Stimulated activated CD8-positive, alpha-beta memory T cell treated with anti-CD3 and anti-CD28 coated beads, Interleukin-12 subunit alpha, Interleukin-12 subunit beta, amount 100 ng/mL, for 4 hours (primary cell): ENCODE measurements around the gene TYMP.
A peak's percentile ranks its signal among the peaks of the same experiment; 100 is the strongest.
"Not testable (repeated sequence)": the region's sequence is repeated elsewhere in the genome, so short reads cannot be mapped to it uniquely, and the experiment has no call there.

Experiments
- DNase-seq: peaks from one replicate; pipeline ENCODE4 v3.0.0-alpha.2; 2020; ENCODE audit warnings: low read depth

TYMP gene

DNA sequence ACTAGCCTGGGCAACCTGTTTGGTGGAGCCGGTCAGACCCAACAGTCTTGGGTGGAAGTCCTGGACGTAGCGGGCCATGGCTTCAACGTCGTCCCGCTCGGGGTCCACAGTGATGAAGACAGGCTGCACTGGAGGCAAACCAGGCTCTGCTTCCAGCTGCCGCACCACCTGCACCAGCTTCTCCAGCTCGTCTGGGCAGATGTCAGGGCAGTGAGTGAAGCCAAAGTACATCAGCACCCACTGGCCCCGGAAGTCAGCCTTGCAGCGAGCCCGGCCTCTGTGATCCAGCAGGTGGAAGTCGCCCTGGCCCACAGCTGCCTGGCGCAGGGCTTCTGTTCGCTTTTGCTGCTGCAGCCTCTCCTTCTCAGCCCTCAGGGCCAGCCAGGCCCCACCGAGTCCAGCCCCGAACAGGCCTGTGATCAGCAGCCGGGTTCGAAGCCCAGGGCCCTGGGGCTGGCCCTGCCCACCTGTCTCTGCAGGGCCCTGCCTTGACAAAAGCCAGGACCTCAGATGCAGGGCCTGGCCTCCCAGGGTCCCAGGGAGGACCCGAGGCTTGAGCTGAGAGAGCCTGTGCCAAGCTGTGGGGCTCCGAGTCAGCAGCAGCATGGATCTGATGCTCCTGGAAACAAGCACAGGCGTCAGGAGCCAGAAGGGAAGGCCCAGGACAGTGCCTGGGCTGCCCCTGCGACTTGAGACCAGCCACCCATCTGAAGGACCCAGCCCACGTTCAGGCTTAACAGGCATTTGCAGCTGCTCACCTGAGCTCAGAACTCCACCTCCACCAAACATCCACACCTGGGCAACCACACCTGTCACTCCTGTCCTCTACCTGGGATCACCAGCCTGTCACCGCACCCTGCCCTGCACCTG lies 5.8 kb downstream of the TYMP start:
- no peak for DNase-seq

DNA sequence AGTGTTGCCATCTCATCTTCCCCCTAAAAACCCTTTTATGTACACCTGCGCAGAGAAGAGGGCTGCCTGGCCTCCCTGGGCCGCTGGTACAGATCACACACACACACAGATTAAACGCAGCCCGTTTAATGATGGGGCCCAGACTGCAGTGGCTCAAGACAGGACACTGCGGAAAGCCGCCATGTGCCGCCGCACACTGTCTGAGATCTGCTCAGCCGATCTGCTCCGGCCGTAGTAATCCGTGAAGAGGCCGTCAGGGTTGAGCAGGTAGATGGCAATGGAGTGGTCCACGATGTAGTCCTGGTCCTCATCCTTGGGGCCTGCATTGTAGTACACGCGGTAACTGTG lies 6.4 kb downstream of the TYMP start:
- no peak for DNase-seq

DNA sequence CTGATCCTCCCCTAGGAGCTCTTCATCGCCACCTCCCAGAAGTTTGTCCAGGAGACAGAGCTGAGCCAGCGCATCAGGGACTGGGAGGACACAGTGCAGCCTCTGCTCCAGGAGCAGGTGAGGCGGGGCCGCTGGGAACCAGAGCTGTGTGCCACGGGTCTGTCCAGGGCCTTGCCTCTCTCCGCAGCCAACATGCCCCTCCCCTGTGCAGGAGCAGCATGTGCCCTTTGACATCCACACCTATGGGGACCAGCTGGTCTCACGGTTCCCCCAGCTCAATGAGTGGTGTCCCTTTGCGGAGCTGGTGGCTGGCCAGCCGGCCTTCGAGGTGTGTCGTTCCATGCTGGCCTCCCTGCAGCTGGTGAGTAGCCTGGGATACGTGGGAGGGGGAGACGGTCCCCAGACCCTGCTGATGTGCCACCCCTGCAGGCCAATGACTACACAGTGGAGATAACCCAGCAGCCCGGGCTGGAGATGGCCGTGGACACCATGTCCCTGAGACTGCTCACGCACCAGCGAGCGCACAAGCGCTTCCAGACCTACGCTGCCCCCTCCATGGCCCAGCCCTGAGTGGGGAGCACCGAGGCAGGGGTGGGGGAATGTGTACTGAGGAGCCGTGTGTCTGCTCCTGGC lies 6.9 kb downstream of the TYMP start:
- DNase-seq: no peak

DNA sequence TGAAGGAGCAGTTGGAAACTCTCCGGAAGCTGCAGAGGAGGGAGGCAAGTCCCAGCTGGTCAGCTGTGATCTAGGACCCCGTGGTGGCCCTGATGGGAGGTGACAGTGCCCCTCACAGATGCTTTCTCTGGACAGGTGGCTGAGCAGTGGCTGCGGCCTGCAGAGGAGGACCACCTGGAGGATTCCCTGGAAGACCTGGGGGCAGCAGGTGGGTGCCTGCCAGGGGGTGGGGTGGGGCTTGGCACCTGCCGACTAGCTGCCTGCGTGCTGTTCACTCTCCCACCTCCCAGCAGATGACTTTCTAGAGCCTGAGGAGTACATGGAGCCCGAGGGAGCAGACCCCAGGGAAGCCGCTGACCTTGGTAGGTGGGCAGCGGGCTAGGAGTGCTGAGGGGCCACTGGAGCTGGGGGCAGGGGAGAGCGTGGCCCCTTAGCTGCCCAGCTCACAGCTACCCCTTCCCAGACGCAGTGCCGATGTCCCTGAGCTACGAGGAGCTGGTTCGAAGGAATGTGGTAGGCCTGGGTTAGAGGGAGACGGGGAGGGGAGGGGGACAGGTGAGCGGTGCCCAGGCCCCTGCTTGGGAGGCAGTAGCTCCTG lies 7.5 kb downstream of the TYMP start:
- DNase-seq: no peak

DNA sequence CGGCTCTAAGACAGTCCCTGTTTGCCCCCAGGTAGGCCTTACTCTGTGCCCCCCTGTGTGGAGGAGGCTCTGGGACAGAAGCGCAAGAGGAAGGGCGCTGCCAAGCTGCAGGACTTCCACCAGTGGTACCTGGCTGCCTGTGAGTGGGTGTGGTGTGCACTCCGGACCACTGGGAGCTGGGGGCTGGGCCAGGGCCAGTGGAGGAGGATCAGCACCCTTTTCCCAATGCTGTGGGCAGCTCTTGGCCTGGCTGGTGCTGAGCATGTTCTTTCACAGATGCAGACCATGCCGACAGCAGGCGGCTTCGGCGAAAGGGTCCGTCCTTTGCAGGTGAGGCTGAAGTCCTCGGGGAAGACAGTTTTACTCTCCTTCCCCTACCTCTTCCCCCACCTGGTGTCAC lies 8.1 kb downstream of the TYMP start:
- no peak for DNase-seq

DNA sequence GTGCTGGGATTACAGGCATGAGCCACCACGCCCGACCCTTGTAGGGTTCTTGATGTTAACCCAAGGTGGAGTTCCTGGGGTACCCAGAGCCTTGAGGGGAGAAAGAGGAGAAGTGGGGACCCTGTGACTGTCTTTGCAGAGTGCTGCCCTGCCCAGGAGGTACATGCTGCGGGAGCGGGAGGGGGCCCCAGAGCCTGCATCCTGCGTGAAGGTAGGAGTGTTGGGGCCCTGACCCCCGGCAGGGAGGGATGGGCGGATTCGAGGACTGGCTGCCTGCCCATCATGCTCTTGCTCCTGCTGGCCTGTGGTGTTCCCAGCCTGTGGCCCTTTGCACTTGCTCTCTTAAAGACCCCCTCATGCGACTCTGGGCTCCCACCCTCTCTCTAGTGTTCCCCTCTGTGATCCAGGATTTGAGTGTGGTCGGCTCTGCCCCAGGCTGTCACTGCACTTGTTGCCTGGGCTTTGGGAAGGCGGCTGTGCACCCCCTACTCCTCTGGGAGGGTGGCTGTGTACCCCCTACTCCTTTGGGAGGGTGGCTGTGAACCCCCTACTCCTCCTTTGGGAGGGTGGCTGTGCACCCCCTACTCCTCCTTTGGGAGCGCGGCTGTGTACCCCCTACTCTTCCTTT lies 8.9 kb downstream of the TYMP start:
- no peak for DNase-seq

DNA sequence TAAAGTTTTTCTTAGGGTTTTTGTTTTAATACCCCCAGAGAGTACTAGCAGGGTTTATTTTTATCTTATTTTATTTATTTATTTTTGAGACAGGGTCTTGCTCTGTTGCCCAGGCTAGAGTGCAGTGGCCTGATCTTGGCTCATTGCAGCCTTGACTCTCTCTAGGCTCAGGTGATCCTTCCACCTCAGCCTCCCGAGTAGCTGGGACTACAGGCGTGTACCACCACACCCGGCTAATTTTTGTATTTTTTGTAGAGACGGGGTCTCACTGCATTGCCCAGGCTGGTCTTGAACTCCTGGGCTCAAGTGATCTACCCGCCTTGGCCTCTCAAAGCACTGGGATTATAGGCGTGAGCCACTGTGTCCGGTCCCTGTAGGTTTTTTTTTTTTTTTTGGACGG lies 9.6 kb downstream of the TYMP start:
- not testable (repeated sequence) for DNase-seq

DNA sequence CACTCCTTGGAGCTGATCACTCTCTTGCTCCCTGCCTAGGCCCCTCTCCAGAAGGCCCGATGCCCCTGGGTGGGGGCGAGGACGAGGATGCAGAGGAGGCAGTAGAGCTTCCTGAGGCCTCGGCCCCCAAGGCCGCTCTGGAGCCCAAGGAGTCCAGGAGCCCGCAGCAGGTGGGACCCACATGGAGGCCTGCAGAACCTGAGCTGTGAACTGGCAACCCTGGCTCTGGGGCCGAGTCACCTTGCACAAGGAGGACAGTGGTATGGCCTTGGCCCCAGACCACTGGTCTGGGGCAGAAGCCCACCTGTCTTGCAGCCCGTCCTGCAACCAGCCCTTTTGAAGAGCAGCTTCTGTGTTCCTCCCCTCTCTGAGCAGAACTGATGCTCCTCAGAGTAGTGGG lies 10.7 kb downstream of the TYMP start:
- no peak for DNase-seq

DNA sequence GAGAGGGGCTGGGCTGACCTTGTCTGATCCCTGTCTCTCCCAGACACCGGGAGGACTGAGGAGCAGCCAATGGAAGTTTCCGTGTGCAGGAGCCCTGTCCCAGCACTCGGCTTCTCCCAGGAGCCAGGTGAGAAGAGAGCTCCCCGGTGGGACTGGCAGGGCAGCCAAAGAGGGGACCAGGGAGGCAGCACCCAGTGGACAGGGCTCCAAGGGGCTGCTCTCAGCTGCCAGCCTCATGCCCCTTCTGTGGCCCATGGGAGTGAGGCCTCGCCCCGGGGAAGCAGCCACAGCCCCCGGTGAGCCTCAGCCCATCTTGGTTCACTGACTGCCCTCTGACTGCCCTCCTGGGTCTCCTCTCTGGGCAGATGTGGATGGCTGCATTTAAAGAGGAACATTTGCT lies 11.2 kb downstream of the TYMP start:
- DNase-seq: no peak

DNA sequence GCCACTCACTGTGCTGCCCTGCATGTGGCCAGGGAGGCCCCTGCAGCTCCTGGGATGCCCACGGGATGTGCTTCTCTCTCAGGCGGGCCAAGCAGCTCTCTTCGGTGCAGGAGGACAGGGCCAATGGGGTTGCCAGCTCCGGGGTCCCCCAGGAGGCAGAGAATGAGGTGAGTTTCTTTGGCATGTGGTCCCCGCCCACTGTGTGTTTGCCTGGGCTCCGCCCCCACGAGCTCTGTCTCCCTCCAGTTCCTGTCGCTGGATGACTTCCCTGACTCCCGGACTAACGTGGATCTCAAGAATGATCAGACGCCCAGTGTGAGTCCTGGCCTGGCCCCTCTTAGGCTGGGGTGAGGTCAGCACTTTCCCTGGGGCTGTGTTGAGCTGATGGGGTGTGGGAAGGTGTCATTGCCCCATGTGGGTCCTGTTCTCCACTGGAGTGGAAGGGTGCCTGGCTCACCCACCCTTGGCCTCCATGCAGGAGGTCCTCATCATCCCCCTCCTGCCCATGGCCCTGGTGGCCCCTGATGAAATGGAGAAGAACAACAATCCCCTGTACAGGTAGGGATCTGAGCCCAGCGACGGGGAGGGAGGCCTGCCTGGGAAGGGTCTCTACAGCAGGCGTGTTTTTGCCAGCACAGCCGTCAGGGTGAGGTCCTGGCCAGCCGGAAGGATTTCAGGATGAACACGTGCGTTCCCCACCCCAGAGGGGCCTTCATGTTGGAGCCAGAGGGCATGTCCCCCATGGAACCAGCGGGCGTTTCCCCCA lies 12.1 kb downstream of the TYMP start:
- no peak for DNase-seq

DNA sequence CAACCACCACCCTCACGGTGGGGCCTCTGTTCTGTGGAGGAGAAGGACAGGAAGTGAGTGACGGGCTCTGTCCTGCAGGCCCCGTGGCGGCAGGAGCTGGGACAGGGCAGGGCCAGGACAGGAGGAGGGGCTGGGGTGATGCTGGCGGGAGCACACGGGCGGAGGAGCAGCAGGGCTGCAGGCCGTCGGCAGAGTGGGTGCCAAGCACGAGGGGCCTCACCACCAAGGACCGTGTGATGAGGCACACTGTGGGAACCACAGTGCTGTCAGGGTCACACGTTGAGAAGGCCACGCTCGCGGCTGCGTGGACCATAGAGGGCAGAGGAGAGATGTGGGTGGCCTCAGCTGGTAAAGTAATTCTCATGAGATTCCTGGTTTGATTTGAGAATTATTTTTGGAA lies 12.9 kb downstream of the TYMP start:
- no peak for DNase-seq

DNA sequence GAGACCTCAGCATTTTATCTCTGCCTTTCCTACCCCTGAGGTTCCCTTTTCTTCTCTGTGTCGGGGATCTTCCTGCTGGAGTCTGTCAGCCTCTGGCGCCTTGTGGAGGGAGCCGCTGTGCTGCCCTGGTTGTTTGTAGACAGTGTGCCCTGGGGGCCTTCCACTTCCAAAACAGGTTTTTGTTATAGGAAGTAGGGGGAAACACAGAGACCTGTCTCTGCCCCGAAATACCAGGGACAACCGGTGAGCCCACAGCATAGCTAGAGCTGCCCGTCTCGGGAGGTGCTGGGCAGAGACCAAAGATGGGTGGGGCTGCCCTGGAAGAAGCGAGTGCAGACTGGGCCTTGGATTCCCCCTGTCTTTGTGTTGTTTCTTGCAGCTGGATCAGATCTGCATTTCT lies 13.7 kb downstream of the TYMP start:
- DNase-seq: no peak

DNA sequence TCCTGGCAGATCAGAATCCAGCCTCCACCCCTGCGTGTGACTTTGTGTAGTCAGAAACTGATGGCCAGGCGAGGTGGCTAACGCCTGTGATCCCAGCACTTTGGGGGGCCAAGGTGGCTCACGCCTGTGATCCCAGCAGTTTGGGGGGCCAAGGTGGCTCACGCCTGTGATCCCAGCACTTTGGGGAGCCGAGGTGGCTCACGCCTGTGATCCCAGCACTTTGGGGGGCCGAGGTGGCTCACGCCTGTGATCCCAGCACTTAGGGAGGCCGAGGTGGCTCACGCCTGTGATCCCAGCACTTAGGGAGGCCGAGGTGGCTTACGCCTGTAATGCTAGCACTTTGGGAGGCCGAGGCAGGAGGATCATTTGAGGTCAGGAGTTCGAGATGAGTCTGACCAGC lies 16.6 kb downstream of the TYMP start:
- no peak for DNase-seq

DNA sequence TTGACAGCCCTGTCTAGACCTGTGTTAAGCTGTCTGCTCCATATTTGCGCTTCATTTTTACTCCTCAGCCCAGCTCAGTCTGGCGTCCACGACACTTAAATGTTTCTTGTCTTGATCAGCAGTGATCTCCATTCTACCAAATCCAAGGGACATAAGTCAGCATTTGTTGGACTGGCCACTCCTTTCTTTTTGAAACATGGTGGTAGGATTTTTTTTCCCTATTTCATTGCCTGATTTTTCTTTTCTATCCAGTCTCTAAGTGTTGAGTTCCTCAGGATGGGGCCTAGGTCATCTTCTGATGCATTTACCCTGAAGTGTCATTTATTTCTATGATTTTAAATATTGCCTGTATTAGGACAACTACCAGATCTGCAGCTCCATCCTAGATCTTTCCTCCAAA lies 20.9 kb downstream of the TYMP start:
- DNase-seq: no peak

DNA sequence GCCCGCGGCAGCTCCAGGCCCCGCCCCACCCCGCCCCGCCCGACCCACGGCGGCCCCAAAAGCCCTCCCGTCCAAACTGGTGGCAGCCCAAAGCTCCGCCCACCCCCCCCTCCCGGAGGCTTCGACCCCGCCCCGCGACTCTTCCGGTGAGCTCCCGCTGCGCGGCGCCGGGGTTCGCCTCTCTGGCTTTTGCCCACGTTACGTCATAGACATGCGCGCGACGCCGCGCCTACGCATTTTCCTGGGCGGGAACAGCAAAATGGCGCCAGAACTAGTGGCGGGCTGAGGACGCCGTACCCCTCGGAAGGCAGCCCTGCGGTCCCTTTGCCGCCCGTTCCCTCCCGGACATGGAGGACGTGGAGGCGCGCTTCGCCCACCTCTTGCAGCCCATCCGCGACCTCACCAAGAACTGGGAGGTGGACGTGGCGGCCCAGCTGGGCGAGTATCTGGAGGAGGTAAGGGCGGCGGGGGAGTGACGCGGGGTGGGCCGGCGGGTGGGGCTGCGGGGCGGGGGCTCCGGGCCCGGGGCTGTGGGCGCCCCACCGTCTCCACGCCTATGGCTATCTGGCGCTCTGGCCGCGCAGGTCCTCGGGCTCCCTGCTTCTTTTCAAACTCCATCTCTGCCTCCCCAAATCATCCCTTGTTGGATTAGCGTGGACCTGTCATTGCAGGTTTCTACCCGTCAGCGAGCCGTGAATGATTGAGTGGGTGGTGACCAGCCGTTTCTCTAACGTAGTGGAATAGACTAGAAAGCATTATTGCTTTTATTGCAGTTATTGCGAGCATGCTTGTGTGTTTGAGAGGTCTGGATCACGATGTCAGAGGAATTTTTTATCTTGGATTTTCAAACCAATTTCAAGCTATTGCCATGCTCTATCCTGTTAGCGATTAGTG lies 21.6 kb downstream of the TYMP start, which contains the start of gene NCAPH2:
NCAPH2 (plus strand) TSS at position 234 of the 894 bp plus-strand sequence; CDS start at position 348, 114 bp downstream.
- DNase-seq: peak; percentile 98

DNA sequence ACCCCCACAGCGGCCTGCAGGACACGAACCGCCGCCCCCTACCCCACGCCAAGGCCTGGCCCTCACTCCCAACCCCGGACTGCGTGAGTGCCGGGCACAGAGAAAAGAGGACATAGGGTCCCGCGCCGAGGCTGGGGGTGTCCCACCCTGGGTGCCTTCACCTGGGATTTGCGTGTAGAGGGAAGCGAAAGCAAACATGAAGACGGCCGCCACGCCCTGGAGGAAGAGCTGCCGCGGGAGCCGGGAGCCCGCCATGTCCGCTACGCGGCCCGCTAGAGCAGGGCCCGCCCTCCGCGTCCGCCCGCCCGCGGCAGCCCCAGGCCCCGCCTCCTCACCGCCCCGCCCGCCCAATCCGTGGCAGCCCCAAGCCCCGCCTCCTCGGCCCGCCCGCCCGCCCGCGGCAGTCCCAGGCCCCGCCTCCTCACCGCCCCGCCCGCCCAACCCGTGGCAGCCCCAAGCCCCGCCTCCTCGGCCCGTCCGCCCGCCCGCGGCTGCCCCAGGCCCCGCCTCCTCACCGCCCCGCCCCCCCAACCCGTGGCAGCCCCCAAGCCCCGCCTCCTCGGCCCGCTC lies 22.3 kb downstream of the TYMP start, which contains the start of gene LMF2:
LMF2 (minus strand) TSS at position 282 of the 570 bp plus-strand sequence; CDS start at position 255, 27 bp downstream.
- peak; percentile 93 for DNase-seq

DNA sequence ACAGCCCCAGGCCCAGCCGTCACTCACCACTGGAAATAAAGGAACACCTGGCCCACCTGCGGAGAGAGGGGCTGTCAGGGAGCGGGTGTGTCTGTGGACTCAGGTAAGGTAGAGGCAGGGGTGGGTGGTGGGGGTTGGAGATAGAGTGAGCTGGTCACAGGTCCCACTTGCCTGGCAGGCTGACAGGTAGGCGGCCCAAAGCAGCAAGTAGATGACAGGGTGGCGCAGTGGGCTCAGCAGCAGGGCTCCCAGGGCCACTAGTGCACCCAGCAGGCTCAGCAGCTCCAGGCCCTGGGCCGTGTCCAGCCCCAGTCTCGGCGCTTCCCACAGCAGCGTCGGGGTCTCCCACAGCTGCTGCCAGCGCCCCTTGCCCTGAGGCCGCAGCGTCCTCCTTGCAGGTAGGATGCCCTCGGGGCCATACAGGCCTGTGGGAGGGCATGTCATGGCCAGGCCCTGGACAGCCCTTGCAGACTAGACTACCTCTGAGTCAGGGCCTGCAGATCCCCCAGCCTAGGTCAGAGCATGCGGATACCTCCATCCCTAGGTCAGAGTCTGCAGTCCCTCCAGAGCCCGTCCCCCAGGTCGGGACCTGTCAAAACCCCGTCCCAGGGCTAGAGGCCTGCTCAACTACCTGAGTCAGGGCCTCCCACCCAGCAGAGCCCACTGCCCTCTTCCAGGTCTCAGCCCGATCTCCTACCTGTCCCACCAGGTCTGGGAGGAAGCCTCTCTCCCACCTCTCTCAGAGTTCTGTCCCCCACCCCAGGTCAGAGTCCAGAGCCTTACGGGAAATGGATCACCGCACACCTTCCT lies 23.0 kb downstream of the TYMP start:
- DNase-seq: no peak

DNA sequence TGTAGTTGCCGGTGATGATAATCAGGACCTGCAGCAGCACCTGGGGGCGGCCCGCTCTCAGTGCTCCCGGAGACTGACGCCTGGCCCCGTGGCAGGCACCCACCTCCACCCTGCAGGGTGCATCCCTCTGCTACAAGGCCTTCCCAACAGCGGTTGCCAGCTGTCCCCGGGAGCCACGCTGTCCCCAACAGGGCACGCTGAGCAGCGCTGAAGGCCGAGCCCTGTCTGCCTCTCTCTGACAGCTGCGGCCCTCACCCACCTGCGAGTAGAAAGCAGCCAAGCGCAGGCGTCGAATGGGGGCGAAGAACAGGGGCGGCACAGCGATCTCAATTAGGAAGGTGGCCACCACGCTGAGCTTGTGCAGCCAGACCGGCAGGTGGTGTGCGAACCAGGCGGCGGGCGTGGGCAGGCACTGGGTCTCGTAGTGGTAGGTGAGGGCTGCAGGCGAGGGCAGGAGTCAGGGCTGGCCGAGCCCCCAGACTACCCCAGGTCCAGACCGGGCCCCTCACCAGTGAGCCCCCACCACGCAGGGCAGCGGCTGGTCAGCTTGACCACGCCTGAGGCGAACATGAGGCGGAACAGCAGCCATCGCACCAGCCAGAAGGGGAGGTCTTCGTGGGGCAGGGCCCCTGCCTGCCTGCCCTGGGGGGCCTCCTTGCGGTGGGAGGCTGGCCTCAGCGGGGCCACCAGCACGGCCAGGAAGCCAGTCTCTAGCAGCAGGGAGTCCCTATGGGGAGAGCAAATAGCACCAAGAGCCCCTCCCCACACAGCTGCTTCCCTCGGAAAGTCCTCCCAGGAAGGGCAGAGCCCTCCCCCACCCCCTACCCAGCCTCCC lies 23.8 kb downstream of the TYMP start:
- DNase-seq: no peak
